Heart left ventricle (tissue), 13 donors: Measurements from ENCODE around the gene SLC51A.

Experiments
- POLR2A ChIP-seq, 2 donors: fragments of 450-650 bp; IDR thresholded peaks; one replicate each; pipeline ENCODE4 v1.6.1; 2017; ENCODE audit warnings: antibody characterized with exemption in 2 of 2, mild to moderate bottlenecking in 2 of 2, moderate library complexity in 2 of 2
- TF ChIP-seq, protein P1 (sequence below), 12 donors: fragments of 200-600 bp; sonication (generic) in 4 of 12; IDR thresholded peaks; one replicate each; pipeline versions ENCODE4 v1.5.0 to v1.8.0; 2018 to 2022; ENCODE audit warnings: antibody characterized with exemption in 12 of 12, mild to moderate bottlenecking in 5 of 12
- donor health status: ischemic (EF 13 %, LVEDD 7.1; RV severe dilation, severe dysfunction).
- donor health status: DM: no; HTN: yes; CAD: no.
- donor health status: DM: no; HTN: no; CAD: no.
- donor health status: ischemic (EF 25% LVEDD 6.9; RV normal size, moderate dysfunction).
- donor health status: ischemic (EF 25% LVEDD 5.7; RV mildly dilated, moderate dysfunction).
- donor health status: ischemic (EF 35%, LVEDD 5.7; RV mildly dilated, moderate dysfunction).
- donor health status: nonischemic (EF 11% LVEDD 7.7; RV severe dilation, severe dysfunction).
- donor health status: DM: yes; HTN: yes; CAD: no.
- donor health status: PGD.
- donor health status: ischemic (EF 29% LVEDD 5.4; RV normal size, mild dysfunction).
- donor health status: nonischemic (EF 23%, LVEDD 6.1; RV moderate dilation, normal function).

DNA sequence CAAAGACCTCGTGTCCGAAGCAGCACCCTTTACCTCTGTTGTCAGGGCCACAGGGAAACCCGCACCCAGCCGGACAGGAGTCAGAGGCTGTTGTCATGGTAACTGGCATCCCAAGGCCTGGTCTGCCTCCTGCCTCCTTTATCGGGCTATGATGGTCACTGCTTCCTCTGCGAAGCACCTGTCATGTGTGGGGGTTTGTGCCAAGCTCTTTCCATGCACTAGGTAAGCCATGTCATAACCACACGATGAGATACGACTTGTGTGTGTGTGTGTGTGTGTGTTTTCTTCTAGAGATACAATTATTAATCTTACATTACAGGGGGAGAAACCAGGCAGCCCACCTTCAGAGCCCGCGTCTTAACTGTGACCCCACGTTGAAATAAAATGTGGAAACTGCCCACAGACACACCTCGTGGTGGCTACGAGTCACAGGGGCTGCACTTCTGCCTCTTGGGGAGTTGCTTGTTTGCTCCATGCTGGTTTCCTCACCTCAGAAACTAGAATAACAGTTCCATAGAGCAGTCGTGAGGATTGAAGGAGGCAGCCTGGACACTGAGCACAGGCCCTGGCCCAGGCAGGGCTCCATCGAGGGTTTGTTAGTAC is 23.1 kb upstream of the SLC51A start:
- TF ChIP-seq, protein P1, sequence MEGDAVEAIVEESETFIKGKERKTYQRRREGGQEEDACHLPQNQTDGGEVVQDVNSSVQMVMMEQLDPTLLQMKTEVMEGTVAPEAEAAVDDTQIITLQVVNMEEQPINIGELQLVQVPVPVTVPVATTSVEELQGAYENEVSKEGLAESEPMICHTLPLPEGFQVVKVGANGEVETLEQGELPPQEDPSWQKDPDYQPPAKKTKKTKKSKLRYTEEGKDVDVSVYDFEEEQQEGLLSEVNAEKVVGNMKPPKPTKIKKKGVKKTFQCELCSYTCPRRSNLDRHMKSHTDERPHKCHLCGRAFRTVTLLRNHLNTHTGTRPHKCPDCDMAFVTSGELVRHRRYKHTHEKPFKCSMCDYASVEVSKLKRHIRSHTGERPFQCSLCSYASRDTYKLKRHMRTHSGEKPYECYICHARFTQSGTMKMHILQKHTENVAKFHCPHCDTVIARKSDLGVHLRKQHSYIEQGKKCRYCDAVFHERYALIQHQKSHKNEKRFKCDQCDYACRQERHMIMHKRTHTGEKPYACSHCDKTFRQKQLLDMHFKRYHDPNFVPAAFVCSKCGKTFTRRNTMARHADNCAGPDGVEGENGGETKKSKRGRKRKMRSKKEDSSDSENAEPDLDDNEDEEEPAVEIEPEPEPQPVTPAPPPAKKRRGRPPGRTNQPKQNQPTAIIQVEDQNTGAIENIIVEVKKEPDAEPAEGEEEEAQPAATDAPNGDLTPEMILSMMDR (IDR thresholded peaks at IDR 0.05), result no peak
- no peak for TF ChIP-seq POLR2A (IDR thresholded peaks at IDR 0.05)
